Germinal center (tissue), 1 donor: ENCODE data around the gene CFAP97D2.

ENCODE experiments used
- DNase-seq: peaks from one replicate; pipeline ENCODE4 v3.0.0; 2012; ENCODE audit warnings: mixed read lengths, low spot score

Gene CFAP97D2

GRCh38 chr13:114269281-114269770 is 90.3 kb downstream of the CFAP97D2 start:
- DNase-seq = no peak
